Stimulated activated CD4-positive, alpha-beta T cell treated with anti-CD3 and anti-CD28 coated beads, Interleukin-4, amount 100 ng/mL, for 1 hour (primary cell): ENCODE measurements around the gene CNOT6.

Source experiments
- DNase-seq: peaks from one replicate; pipeline ENCODE4 v3.0.0-alpha.2; 2020

CNOT6 gene

DNA sequence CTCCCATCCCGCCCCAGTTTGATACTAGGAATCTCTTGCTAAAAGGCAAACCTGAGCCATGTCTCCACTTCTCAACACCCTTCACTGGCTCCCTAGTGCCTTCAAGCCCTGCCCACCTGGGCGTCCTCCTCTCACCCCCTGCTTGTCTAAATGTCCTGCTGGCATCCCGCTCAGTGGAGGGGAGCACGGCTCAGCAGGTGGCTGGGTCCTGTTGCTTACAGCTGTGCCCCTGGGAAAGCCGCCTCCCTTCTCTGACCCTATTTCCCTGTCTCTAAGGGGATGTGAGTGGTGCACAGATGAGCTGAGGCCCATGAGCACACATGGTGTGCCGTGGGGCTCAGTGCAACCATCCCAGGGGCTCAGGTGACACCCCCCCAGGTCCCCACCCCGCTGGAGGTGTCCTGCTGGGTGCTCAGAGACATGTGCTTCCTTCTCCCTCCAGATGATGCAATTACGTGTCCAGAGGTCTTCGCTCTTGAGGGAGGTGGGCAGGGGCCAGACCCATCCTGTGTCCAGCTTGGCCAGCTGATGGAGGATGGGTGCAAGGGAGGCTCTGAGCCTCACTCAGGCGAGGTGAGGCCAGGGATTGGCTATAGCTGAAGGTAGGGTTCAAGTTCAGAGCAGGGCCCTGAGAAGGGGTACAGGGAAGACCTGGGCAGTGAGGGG lies 131.1 kb downstream of the CNOT6 start:
- DNase-seq, result no peak

GRCh38 chr5:180625791-180626660 lies 131.8 kb downstream of the CNOT6 start:
- DNase-seq, result no peak

DNA sequence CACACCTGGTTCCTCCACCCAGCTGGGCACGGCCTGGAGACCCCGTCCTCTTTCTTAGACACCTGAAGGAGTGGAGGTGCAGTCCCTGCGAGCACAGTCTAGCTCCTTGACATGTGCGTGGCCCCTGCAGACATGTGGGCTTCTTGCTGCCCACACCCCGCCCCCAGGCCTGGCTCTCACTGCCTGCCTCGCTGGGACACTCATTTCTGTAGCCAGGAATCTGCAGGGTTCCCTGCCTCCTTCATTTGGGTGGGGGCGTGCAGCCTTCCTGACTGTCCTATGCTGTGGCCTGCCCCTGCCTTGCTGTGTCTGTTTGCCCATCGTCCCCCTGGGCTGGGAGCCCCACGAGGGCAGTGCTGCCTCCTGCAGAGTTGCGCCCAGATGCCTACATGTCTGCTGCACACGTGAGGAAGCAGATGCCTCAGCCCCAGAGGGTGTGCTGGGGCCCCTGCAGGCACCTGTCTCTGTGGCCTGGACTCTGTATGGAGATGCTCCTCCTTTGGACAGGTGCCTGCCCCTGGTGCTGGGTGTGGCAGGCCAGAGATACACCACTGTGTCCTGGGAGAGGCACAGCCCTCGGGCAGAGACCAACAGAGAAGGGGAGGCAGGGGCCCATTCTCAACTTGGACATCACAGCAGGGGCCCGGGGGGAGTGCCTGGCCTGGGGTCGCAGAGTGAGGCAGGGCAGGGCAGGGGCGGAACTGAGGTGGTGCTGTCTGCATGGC lies 132.6 kb downstream of the CNOT6 start:
- DNase-seq, result no peak

- DNase-seq, result no peak
Measured at GRCh38 chr5:180627386-180628120, 133.4 kb downstream of the CNOT6 start.
